ENCODE measurements around the gene FAM117A.
"Not testable (repeated sequence)": the region's sequence is repeated elsewhere in the genome, so short reads cannot be mapped to it uniquely, and the experiment has no call there.

Gene FAM117A

GRCh38 chr17:49739641-49740271 lies 24.2 kb downstream of the FAM117A start:
- peak; percentile 89 for DNase-seq

GRCh38 chr17:49738456-49739163 lies 25.3 kb downstream of the FAM117A start:
- DNase-seq = no peak

GRCh38 chr17:49734515-49735490 lies 29.1 kb downstream of the FAM117A start:
- no peak for DNase-seq

- no peak for DNase-seq
Measured at GRCh38 chr17:49731435-49731831, 32.5 kb downstream of the FAM117A start.

GRCh38 chr17:49730785-49731434 lies 33.0 kb downstream of the FAM117A start:
- peak; percentile 25 for DNase-seq

- DNase-seq = no peak
Measured at GRCh38 chr17:49730078-49730784, 33.7 kb downstream of the FAM117A start.

- DNase-seq = no peak
Measured at GRCh38 chr17:49729069-49729468, 34.9 kb downstream of the FAM117A start.

GRCh38 chr17:49728425-49728824 lies 35.5 kb downstream of the FAM117A start:
- no peak for DNase-seq

- DNase-seq = no peak
Measured at GRCh38 chr17:49727380-49727779, 36.6 kb downstream of the FAM117A start.

- DNase-seq = no peak
Measured at GRCh38 chr17:49725452-49726130, 38.3 kb downstream of the FAM117A start.

GRCh38 chr17:49724552-49724951 lies 39.4 kb downstream of the FAM117A start:
- not testable (repeated sequence) for DNase-seq

- DNase-seq = no peak
Measured at GRCh38 chr17:49723423-49723822, 40.5 kb downstream of the FAM117A start.

- no peak for DNase-seq
Measured at GRCh38 chr17:49722066-49722465, 41.9 kb downstream of the FAM117A start.

- DNase-seq = no peak
Measured at GRCh38 chr17:49717371-49717861, 46.5 kb downstream of the FAM117A start.

- no peak for DNase-seq
Measured at GRCh38 chr17:49716668-49717364, 47.1 kb downstream of the FAM117A start.

- no peak for DNase-seq
Measured at GRCh38 chr17:49715717-49716279, 48.1 kb downstream of the FAM117A start.

- no peak for DNase-seq
Measured at GRCh38 chr17:49715216-49715615, 48.7 kb downstream of the FAM117A start.

GRCh38 chr17:49708515-49709183 lies 55.3 kb downstream of the FAM117A start:
- DNase-seq = peak; percentile 74

- peak; percentile 99 for DNase-seq
Measured at GRCh38 chr17:49707608-49708514, 56.1 kb downstream of the FAM117A start, which contains the start of gene SLC35B1. Gene SLC35B1, minus strand, starts transcription at chr17:49707964. Its CDS starts 131 bp downstream, at chr17:49707833.

Data from NCI-H69 (cell line).